SK-MEL-5 (cell line): ENCODE data around the gene KCTD7. TPM values are rescaled to one million over a fixed set of nuclear protein-coding genes. Genes with fewer than 3 reads are reported as not detected.
"Not testable (repeated sequence)": the region's sequence is repeated elsewhere in the genome, so short reads cannot be mapped to it uniquely, and the experiment has no call there.

ENCODE experiments used
- DNase-seq: peaks from one replicate; pipeline ENCODE4 v3.0.0-alpha.2; 2016; ENCODE audit warnings: low read depth, low spot score
- in situ Hi-C: cut with HindIII; loops from 2 replicates; pipeline ENCODE4 v1.10.0; 2016; ENCODE audit warnings: low sequenced_read_pairs, high pct_unique_total_duplicates, low pct_unique_long_range_greater_than_20kb
- total RNA-seq: library from RNA; depleted of rRNA; stranded (reverse); fragments of >200 nt; shearing (Covaris generic); gene quantifications from 2 replicates; pipeline ENCODE4 v1.2.3, GENCODE V29; 2014

Gene KCTD7
- total RNA-seq, 1 experiment from 2014 or later: 24.5 TPM

GRCh38 chr7:66668112-66668511 is 39.4 kb downstream of the KCTD7 start:
- DNase-seq: no peak
- in situ Hi-C loops: no loop called here

GRCh38 chr7:66668677-66669076 is 40.0 kb downstream of the KCTD7 start:
- in situ Hi-C loops: no loop called here
- peak; percentile 42 for DNase-seq

- peak; percentile 79 for DNase-seq
- in situ Hi-C loops: no loop called here
These were observed 40.4 kb downstream of the KCTD7 start for GRCh38 chr7:66669088-66669487.

- no peak for DNase-seq
- in situ Hi-C loops: no loop called here
These were observed 40.8 kb downstream of the KCTD7 start for GRCh38 chr7:66669496-66669895.

GRCh38 chr7:66671034-66671433 is 42.4 kb downstream of the KCTD7 start:
- in situ Hi-C loops: no loop called here
- no peak for DNase-seq

GRCh38 chr7:66671486-66671885 is 42.8 kb downstream of the KCTD7 start:
- in situ Hi-C loops, DNase-seq: not testable (repeated sequence)

- in situ Hi-C loops: not testable (repeated sequence)
These were observed 43.9 kb downstream of the KCTD7 start for GRCh38 chr7:66672432-66673123.

GRCh38 chr7:66673124-66673640 is 44.5 kb downstream of the KCTD7 start:
- DNase-seq: peak; percentile 44
- in situ Hi-C loops: not testable (repeated sequence)

More at GRCh38 chr7:66672432-66673123, 43.9 kb downstream of the KCTD7 start:
- DNase-seq: not testable (repeated sequence)

- DNase-seq: no peak
- in situ Hi-C loops: no loop called here
These were observed 51.1 kb downstream of the KCTD7 start for GRCh38 chr7:66679633-66680244.

GRCh38 chr7:66681491-66682349 is 53.0 kb downstream of the KCTD7 start:
- DNase-seq: peak; percentile 97
- in situ Hi-C loops: no loop called here

GRCh38 chr7:66682350-66683093 is 53.8 kb downstream of the KCTD7 start:
- DNase-seq: no peak
- in situ Hi-C loops: no loop called here

GRCh38 chr7:66683094-66683769 is 54.6 kb downstream of the KCTD7 start:
- in situ Hi-C loops, DNase-seq: not testable (repeated sequence)

GRCh38 chr7:66683770-66684123 is 55.1 kb downstream of the KCTD7 start:
- no peak for DNase-seq
- in situ Hi-C loops: no loop called here

GRCh38 chr7:66685663-66686062 is 57.0 kb downstream of the KCTD7 start:
- in situ Hi-C loops: not testable (repeated sequence)

GRCh38 chr7:66687186-66687585 is 58.5 kb downstream of the KCTD7 start:
- DNase-seq: no peak
- in situ Hi-C loops: no loop called here

More at GRCh38 chr7:66685663-66686062, 57.0 kb downstream of the KCTD7 start:
- DNase-seq: not testable (repeated sequence)

GRCh38 chr7:66687672-66688071 is 59.0 kb downstream of the KCTD7 start:
- not testable (repeated sequence) for DNase-seq

GRCh38 chr7:66689081-66689480 is 60.4 kb downstream of the KCTD7 start:
- in situ Hi-C loops: no loop called here
- no peak for DNase-seq

More at GRCh38 chr7:66687672-66688071, 59.0 kb downstream of the KCTD7 start:
- in situ Hi-C loops: not testable (repeated sequence)
